Kidney capillary endothelial cell (primary cell): ENCODE measurements around the gene SLX4IP.

Experiments used
- DNase-seq: peaks from one replicate; pipeline ENCODE4 v3.0.0-alpha.2; 2018; ENCODE audit warnings: low spot score

Gene SLX4IP

DNA sequence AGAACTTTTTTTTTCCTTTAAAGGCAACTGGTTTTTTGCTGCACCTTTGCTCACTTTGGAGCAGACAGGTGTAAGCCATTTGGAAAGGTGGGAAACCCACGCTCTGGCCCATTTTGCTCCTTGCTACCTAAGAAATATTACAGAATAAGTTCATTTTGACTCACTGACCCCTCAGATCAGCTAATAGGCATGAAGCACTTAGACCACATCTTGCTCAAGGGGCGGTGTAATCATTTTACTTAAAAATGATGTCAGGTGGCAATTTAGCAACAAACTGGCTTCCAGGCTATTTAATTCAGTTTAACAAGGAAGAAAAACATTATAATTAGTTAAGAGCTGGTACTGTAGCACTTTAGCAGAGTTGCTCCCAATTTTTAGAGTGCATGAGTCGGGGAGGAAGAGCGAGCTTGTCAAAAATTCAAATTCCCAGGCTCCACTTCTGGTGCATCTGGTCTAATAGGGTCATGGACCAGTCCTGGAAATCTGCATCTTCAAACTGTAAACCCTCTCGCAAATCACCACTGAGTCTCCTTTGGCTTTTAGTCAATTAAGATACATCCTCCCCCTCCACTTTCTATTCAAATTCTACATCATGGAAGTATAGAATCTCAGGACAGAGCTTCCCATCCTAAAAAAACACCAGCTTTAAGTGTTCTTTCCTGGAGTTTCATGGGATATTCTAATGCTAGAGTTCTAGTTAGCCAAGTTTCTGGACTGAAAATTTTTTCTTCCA, 200.5 kb downstream of the SLX4IP start:
- no peak for DNase-seq

DNA sequence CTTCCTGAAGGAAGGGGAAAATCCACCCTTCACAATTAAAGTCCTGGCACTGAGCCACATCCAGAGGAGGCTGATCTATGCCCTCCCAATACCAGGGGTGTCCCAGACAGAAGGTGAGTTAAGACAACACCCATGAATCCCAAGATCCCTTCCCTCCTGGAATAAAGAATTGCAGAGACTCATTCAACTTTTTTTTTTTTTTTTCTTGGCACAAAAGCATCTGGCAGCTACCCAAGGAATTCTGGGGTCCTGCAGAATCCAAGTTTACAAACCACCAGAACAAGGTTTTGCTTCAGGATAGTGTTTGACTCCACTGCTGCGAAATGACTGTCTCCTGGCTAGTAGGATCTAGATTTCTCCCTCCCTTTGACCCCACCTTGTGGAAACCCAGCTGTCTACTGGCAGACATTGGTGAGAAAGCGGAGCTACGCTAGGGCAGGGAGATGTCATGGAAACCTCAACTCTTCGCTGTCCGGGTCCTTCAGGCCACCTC, 201.3 kb downstream of the SLX4IP start:
- DNase-seq = no peak

DNA sequence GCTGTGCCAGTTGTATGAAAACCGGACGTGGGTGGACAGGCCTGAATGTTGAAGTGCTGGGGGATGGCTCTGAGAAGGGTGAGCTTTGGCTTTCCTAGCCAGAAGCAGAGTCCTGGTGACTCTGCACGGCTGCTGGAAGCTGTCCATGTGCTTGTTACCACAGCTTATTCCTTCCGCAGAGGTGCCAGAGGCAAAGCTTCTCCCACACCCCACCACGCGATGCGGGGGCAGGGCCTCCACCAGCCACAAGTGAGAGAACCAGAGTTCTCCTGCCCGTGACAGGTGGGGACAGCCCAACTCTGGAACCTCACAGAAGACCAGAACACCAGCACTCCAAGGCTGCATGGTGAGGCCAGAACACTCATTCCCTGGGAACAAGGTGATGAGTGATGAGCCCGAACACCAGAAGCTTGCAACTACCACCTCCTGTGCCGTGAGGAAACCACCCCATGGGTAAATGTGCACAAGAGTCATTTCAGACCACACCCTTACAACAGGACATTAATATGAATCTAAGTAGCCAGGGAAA, 202.0 kb downstream of the SLX4IP start:
- DNase-seq = no peak

DNA sequence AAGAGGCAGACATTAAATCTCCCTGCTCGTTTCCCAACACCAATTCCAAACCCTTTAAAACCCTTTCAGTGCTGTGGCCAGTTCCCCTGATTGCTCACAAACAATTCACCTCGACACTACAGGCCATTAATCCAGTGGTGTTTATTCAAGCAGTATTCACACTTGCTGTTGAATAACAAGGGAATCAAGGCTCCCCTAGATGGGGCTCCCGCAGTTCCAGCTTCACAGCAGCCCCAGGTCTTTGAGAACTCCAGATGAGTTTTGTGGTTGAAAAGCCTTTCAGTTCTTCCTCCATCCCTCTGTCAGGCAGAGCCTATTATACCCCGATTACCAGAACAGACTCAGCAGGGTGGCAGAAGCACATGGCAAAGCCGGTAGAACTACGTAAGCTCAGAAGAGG, 202.5 kb downstream of the SLX4IP start:
- no peak for DNase-seq

DNA sequence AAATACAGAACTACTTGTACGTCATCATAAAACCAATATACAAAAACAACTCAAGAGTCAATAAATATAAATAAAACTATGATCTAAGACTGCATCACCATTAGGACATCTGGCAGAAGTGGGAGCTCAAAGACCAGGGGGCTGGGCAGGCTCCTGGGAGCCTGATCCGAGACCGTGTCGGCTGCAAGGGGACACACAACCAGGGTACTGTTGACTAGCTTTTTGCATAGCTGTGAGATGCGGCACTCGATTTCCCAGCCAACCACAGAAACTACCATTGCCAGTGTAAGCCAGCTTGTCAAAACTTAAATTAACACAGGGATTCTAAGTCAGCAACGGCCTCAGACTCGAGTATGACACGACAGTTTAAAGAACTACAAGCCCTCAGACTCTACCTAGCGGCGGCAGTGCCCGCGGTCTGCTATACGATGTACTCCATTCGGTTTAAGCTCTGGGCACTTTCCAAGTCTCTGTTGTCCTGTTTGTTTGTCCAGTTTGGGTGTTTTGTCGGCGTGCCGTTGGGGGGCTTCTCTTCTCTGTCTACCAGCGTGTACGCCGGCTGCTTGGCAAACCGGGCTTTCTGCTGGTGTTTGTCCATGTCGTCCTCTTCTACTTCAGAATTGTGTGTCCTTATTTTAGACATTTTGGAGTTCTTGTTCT, 204.1 kb downstream of the SLX4IP start:
- DNase-seq = no peak

DNA sequence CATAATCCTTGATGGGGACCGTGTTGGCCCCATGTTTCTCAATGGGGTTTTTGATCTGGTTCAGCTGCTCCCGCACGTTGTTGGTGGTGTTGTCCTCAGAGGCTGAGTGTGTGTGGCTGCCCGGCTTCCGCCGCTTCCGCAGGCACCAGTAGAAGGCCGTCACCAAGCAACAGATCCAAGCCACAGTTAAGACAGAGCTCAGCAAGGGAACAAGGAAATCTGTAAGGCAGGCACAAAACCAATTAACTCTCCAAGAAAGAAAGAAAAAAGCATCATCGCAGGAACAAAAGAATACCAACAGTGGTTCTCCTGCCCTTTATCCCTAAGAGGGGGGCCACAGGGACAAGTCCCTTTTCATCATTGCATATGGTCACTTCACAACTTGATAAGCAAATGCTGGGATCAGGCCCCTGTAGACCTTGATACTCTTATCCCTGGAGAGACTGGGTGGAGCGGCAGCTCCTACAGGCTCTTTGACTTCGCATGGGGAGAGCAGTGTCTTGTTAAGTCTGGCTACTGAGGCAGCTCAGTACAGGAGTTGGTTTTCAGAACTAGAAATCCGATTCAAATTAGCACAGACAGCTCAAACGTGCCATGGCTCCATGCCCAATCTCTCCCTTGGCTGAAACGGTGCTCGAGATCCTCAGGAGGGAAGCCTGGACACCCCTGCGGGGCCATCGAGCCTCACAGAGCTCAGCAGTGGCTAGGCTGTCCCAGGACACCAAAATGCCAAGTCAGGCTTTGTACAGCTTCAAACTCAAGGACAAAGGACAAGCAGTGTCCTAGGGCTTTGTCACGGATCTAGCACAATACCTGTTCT, 204.8 kb downstream of the SLX4IP start:
- no peak for DNase-seq

DNA sequence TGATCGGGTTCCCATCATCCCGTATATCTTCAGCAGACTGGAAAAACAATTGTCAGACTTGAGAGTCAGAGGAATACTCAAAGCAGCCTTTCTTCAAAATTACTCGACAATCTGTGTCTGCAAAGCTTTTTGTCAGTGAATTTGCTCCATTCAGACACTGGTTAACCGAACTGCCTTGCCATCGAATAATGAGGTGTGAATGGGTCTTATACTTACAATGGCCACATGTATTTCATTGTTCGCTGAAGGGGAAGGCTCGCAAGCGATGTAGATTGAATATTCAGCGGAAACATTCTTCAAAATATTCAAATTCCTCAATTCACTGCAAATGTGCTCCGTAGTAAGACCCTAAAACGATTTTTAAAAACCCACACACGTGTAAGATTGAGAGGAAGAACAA, 205.8 kb downstream of the SLX4IP start:
- DNase-seq = no peak

DNA sequence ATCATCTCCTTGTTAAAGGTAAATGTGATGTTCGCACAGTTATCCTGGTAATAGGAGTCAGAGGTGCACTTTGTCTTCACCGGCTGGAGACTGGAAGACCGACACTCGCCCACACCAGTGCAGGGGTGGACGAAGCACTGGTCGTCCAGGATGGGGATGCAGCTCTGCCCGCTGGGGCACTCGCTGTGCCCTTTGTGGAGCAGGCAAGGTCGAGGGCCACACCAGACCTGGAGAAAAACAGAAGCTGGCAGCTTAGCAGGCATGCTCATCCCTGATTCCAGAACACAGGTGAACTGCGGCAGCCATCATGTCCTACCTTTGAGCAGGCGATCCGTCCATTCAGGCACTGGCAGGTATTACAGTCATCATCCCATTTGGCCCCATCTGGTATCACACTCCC, 206.4 kb downstream of the SLX4IP start:
- no peak for DNase-seq

DNA sequence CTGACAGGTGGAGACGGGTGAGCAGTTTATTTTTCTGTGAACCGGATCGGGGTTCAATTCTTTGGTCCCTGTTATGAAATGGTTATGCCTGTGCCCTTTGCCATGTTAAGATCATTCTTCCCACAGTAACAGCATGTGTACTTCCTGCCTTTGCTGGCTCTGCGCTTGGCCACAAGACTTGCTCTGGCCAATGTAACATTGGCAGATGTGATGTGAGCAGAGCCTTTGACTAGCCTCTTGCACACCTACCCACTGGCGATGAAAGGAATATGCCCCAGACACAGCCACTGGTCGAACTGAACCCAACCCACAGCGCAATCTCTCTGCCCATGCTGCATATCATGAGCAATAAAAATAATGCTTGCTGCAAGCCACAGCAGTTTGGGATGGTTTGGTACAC, 206.8 kb downstream of the SLX4IP start:
- no peak for DNase-seq

DNA sequence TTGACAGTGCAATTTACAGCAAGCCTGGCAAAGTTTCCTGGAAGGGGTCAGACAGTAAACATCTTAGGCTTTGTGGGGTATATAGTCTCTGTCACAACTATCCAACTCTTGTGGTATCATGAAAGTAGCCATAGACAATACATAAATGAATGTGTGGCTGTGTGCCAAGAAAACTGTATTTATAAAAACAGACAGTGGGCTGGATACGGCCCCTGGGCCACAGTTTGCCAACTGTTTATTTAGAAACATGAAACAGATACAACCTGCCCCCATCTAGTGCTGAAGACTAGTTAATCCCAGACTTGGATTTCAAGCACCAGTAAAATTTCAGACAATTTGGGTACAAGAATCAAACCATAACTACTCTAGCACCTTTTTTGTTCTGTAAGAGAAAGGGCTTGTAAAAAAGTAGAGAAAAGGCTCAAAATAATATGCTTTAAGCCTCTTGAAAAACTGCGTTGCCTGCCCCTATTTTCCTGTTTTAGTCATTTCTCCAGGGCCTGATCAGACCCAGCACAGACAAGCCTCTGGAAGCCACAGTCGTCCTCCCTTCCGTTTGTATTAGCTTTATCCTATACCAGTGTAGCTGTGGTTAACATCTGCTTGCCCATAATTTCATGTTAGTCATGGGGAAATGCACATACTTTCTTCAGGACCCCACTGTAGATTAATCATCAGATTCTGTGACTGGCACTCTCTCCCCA, 207.9 kb downstream of the SLX4IP start:
- DNase-seq = no peak

DNA sequence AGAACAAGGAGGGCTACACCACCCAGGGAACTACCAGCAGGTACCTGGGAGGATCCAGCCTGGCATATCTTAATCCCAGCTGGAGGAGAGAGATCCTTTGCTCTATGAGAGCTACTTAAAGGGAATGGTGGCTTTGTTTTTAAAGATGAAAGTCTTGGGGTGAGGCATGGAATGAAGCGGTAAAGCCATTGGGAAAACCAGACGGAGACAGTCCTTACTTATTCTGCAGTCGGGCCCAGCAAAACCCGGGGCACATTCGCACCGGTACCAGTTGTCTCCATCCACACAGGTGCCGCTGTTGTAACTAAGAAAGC, 208.4 kb downstream of the SLX4IP start:
- no peak for DNase-seq

DNA sequence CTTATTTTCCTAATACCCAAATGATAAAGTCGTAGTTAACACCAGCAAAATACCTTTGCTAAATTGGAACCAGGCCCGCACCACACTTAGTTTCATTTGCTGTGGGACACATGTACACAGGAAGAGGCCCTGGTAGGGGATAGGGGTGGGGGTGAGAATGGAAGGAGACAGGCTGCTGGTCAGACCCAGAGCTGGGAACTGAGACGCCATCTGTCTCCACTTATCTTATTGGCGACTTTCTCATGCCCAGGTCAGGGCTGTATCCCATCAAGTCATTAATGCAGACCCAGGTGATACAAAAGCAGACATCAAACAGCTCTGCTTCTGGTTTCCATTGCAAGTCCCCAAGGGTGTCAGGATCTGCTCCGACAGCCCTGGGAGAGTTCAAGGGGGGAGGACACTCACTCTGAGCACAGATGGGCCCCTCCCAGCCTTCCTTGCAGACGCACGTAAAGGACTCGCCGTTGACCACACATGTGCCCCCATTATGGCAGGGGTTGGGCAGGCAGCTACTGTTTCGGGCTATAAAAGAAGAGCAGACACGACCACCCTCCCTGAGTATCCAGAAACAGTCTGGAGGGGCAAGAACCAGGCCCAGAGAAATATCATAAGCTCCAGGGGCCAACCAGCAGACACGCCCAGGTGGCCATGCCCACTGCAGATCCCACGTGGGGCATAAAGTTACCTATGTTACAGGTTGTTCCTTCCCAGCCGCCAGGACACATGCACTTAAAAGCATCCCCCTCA, 209.5 kb downstream of the SLX4IP start:
- DNase-seq = no peak

DNA sequence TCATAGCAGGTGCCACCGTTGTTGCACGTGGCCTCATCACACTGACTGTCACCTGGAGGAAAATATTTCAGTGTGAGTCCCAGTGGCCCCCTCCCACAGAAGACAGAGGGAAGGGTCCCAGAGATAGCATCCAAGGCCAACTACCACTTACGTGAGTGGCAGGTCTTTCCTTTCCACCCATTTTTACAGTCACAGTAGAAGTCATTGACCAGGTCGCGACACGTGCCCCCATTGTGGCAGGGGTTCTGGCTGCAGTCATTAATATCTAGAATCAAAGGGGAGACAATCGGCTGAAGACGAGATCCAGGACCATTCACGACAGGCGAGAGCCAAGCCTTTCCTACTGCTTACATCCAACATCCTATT, 210.1 kb downstream of the SLX4IP start:
- DNase-seq = no peak

DNA sequence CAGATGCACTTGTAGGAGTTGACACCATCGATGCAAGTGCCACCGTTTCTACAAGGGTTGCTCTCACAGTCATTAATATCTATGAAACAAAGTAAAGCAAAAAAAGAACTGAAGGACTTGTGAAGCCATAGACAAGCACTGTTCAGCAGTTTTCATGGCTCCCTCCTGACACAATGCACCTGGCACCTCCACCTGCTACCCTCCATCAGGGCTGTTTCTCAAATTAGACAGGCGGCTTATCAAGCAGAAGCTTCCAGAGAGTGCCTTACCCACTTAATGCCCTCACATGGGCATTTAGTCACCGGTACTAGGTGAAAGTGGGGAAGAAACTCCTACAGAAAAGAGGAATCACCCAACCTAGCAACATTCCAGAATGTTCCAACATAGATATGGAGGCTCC, 210.9 kb downstream of the SLX4IP start:
- DNase-seq = no peak

DNA sequence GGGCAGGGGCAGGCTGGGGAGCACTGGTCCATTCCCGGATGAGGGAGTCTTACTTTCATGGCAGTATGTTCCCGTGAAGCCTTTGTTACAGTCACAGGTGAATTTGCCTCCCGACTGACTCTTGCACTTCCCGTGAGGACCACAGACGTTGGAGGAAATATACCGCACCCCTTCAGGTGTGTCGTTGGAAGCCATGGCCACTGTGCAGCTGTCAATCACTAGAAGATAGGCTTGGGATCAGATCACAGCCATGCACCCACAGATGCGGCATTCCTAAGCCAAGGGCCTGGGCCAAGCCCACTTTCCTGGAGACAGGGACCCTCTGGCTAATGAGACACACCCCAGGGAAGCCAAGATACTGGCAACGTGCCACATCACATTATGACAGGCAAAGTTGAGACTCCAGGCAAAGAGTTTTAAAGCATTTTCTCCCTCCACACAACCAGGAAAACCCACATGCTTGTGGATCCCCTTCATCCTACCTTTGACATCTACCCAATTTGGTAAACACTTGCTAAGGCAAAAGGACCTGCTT, 211.8 kb downstream of the SLX4IP start:
- no peak for DNase-seq

DNA sequence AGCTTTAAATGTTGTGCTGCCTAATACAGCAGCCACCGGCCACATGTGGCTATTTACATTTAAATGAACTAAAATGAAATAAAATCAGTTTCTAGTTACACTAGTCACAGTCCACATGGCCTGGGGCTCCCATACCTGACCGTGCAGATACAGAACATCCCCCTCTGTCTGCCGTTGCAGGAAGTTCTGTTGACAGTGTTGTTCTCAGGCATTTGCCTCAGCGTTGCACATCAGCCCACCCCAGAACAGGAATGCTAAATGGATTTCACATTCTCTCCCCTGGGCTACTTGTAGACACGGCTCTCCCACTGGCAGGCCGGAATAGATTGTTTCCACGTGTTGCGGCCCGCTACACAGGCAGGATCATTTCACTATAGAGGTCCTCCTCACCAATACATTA, 212.4 kb downstream of the SLX4IP start:
- DNase-seq = no peak

DNA sequence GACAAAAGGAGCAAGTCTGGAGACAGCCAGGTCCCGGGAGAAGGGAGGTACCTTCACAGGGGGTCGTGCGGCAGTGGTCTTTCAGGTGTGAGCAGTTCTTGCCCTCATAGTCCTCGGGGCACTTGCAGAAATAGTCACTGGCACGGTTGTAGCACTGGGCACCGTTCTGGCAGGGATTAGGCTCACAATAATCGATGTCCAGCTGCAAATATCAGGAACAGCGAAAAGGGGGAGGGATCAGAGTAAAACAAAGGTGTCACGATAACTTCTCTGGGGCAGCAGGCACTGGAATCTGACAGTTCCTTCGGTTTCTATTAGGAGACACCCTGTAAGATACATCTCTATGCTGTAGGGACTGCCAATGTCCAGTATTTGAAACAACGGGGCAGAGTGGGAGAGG, 212.8 kb downstream of the SLX4IP start:
- no peak for DNase-seq

DNA sequence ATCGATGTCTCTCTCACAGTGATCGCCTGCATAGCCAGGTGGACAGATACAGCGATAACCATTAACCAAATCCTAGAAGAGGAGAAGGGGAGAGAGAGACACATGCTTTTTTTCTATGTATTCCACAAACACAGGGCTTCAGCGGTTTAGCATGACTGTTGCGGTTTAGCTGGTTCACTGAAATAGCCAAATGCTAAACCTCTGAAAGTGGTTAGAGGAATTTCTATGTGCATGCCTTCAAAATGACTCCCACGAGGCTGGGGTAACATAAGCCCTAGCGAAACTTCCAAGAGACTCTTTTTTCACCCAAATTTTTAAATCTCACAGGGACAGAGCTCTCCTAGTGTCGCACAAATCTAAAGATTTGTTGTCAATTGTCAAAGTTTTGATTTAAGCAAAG, 213.5 kb downstream of the SLX4IP start:
- no peak for DNase-seq

DNA sequence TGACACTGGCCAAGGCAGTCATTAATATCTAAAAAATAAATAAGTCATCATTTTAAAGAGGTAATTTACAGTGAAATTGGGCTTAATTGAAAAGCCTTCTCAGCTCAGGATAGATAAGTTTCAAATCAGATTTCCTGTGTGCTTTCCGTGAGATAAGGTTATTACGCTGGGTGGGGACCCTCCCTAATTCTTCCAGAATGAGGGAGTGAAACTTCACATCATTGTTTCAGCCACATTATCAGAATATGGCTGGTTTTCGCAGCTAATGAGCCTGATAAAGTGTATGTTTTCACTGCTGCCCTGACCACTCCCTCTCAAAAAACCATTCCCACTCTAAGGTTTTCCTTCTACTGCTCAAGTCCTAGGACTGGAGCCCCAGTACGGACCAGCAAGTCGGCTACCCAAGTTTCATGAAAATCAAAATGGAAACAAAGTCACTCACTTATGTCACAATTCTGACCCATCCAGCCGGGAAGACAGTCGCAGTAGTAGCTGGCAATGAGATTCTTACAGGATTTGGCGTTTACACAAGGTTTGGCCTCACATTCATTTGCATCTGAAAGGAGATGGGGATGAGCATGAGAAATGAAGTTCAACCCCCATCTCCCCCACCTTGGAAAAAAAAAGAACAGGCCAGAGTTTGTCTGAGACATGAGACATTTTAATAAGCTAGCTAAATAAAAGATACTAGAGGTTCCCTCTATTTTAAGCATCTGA, 214.1 kb downstream of the SLX4IP start:
- no peak for DNase-seq

DNA sequence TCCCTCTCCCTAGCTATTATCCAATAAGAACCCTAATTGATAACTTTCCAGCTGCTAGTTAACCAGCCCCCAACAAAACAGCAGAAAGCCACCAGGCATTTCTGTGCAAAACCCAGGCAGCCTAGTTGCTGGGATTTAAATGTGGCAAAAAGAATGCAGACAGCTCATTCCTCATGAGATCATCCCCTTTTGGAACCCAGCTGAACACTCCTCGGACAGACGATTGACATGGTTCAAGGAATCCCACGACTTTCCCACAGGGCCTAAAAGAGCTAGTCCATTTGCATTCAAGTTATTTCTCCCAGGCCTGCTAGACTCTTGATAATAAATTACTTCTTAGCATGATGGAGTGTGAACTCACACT, 214.7 kb downstream of the SLX4IP start:
- no peak for DNase-seq
